K562 (cell line): ENCODE data around the gene SLC23A2. TPM values are rescaled to one million over a fixed set of nuclear protein-coding genes. Genes with fewer than 3 reads are reported as not detected.

ENCODE experiments used
- ATAC-seq: fragments of 200-7000 bp; cut with Tn5 transposase; 3 replicates; pipeline ENCODE4 v1.9.1; 2020; ENCODE audit warnings: moderate library complexity
- BruUV-seq: library from RNA; stranded (reverse); fragments of 400-500 nt; replicated peaks from 2 replicates; lab custom pipeline; 2021; lab: Mats Ljungman, UMichigan
- CTCF ChIA-PET: fragments of 300-600 bp; formaldehyde crosslinking; extraction: SDS; loops from one replicate; lab custom pipeline; 2021; ENCODE audit warnings: low intra/inter-chr PET ratio; lab: Yijun Ruan, JAX
- POLR2A ChIA-PET: fragments of 300-600, 350-650 bp; sonication (Branson Sonifier 250); formaldehyde crosslinking; extraction: SDS; loops from one replicate; lab custom pipeline; 2021; ENCODE audit warnings: antibody characterized with exemption, inconsistent platforms; lab: Yijun Ruan, JAX
- DNase-seq, 4 experiments: peaks; one replicate each; pipeline versions ENCODE4 v3.0.0 to v3.0.0-alpha.2; 2011 to 2018; ENCODE audit warnings: low spot score in 3 of 4, mixed read lengths in 3 of 4; ENCODE audit errors: extremely low read depth in 1 of 4
- FAIRE-seq: peaks from 2 replicates; lab custom pipeline; 2011; peaks lifted over from hg19 to GRCh38; lab: Jason Lieb, UNC
- H2AFZ ChIP-seq: 2 replicates; pipeline ENCODE4 v1.6.0; 2011; ENCODE audit warnings: low read depth, low read length, control low read depth, inconsistent platforms
- H3K27ac ChIP-seq: fragments of 200-600 bp; 3 replicates; pipeline ENCODE4 v1.8.0; 2011; ENCODE audit warnings: low read depth, mild to moderate bottlenecking, control low read depth, inconsistent platforms, low read length, moderate library complexity, mixed read lengths; ENCODE audit errors: extremely low read depth
- H3K27me3 ChIP-seq, 2 experiments: fragments of 300-600 bp in 1 of 2; 2 replicates in 1 of 2; 3 replicates in 1 of 2; pipeline versions ENCODE4 v1.6.0 to v1.8.0; 2011; ENCODE audit warnings: inconsistent platforms in 2 of 2, low read length in 2 of 2, mild to moderate bottlenecking in 1 of 2, mixed read lengths in 1 of 2, moderate library complexity in 1 of 2; ENCODE audit not compliant: control insufficient read depth in 2 of 2, insufficient read depth in 2 of 2
- H3K36me3 ChIP-seq: fragments of 300-600 bp; 3 replicates; pipeline ENCODE4 v1.8.0; 2011; ENCODE audit warnings: mild to moderate bottlenecking, low read length, inconsistent platforms; ENCODE audit not compliant: control insufficient read depth, insufficient read depth
- H3K4me1 ChIP-seq, 2 experiments: fragments of 200-600 bp in 1 of 2; replicated peaks in 1 of 2; 2 replicates in 1 of 2; 3 replicates in 1 of 2; pipeline versions ENCODE4 v1.5.1 to v1.8.0; 2011; ENCODE audit warnings: inconsistent platforms in 2 of 2, low read length in 2 of 2, mild to moderate bottlenecking in 1 of 2, mixed read lengths in 1 of 2, moderate library complexity in 1 of 2; ENCODE audit not compliant: control insufficient read depth in 2 of 2, insufficient read depth in 2 of 2
- H3K4me2 ChIP-seq: 2 replicates; pipeline ENCODE4 v1.6.1; 2011; ENCODE audit warnings: low read length, control low read depth, inconsistent platforms, mixed read lengths; ENCODE audit not compliant: insufficient read depth
- H3K4me3 ChIP-seq: fragments of 200-600 bp; sonication (generic), shearing (Covaris generic); 2 replicates; pipeline ENCODE4 v1.5.1; 2016; ENCODE audit warnings: control low read depth, inconsistent platforms
- H3K79me2 ChIP-seq: fragments of 200-600 bp; 3 replicates; pipeline ENCODE4 v1.8.0; 2011; ENCODE audit warnings: low read length, inconsistent platforms; ENCODE audit not compliant: control insufficient read depth, insufficient read depth
- H3K9ac ChIP-seq, 2 experiments: 2 replicates each; pipeline versions ENCODE4 v1.6.0 to v1.6.1; 2011; ENCODE audit warnings: low read depth in 2 of 2, low read length in 2 of 2, control low read depth in 1 of 2, inconsistent platforms in 1 of 2, mild to moderate bottlenecking in 1 of 2, mixed read lengths in 1 of 2; ENCODE audit not compliant: insufficient read depth in 1 of 2
- H3K9me1 ChIP-seq: one replicate; pipeline ENCODE4 v1.6.0; 2011; ENCODE audit warnings: inconsistent platforms, mild to moderate bottlenecking, low read length, moderate library complexity; ENCODE audit not compliant: control insufficient read depth, insufficient read depth
- H3K9me3 ChIP-seq: replicated peaks from 2 replicates; pipeline ENCODE4 v1.5.1; 2011; ENCODE audit warnings: low read depth, low read length, inconsistent platforms; ENCODE audit not compliant: control insufficient read depth, insufficient read depth
- H4K20me1 ChIP-seq: replicated peaks from 2 replicates; pipeline ENCODE4 v1.6.1; 2011; ENCODE audit warnings: low read length, inconsistent platforms, mixed read lengths; ENCODE audit not compliant: control insufficient read depth, insufficient read depth
- TBL1XR1 ChIP-seq, 2 experiments: IDR thresholded peaks; 2 replicates each; pipeline ENCODE4 v1.6.1; 2012; ENCODE audit warnings: improper control_type of control experiment in 2 of 2, low read length in 2 of 2, mild to moderate bottlenecking in 1 of 2
- TGIF2 ChIP-seq: sonication (generic); formaldehyde crosslinking; IDR thresholded peaks from 2 replicates; pipeline ENCODE4 v1.8.1; 2022; ENCODE audit warnings: mild to moderate bottlenecking, missing genetic modification reagents, moderate library complexity
- ZC3H4 ChIP-seq: sonication (generic); formaldehyde crosslinking; IDR thresholded peaks from 2 replicates; pipeline ENCODE4 v1.9.0; 2021; ENCODE audit warnings: missing genetic modification reagents, borderline replicate concordance
- ZNF354B ChIP-seq: fragments of 250-450 bp; sonication (Bioruptor Pico); IDR thresholded peaks from 2 replicates; pipeline ENCODE4 v1.4.0; 2020
- WGBS: fragments of 100-300 bp; shearing (Covaris generic); methylation state at CpG from one replicate; pipeline ENCODE4 v1.1.6; 2016; ENCODE audit warnings: low coverage, mixed read lengths; ENCODE audit not compliant: insufficient coverage; ENCODE audit errors: missing lambda C conversion rate; 5-methylcytosine and 5-hydroxymethylcytosine counted together
- in situ Hi-C: fragments of 300-500 bp; cut with MboI; formaldehyde crosslinking; loops from 4 replicates; pipeline ENCODE4 v1.15.0; 2018; ENCODE audit warnings: inconsistent platforms, mixed read lengths
- intact Hi-C: fragments of 100-400 bp; cut with micrococcal nuclease; formaldehyde crosslinking; loops from 2 replicates; pipeline ENCODE4 v1.14.2; 2022
- polyA plus RNA-seq, 8 experiments: library from polyadenylated mRNA; depleted of rRNA in 4 of 8; stranded (reverse) in 5 of 8; unstranded in 3 of 8; fragments of >200 nt; fragmentation: Nextera tagmentation in 2 of 8; fragmentation: Illumina TruSeq in 1 of 8; extraction: Ambion mirVana in 2 of 8; extraction: Trizol in 1 of 8; gene quantifications; 2 replicates each; pipeline versions ENCODE4 v1.2.1 to v1.2.3, GENCODE V29; 2011 to 2014; ENCODE audit warnings: inconsistent platforms in 1 of 8, missing spikeins in 1 of 8
- total RNA-seq, 7 experiments: library from RNA; depleted of rRNA in 6 of 7; stranded (reverse); fragments of >200 nt in 6 of 7; fragmentation: Illumina TruSeq in 2 of 7; extraction: Trizol in 2 of 7; gene quantifications; 2 replicates each; pipeline versions ENCODE4 v1.2.1 to v1.2.3, GENCODE V29; 2011 to 2021; ENCODE audit warnings: low replicate concordance in 1 of 7
- TF ChIP-seq, protein P1 (sequence below): fragments of 450-650 bp; IDR thresholded peaks from one replicate; pipeline ENCODE4 v1.6.1; 2018; ENCODE audit warnings: mild to moderate bottlenecking, moderate library complexity; ENCODE audit not compliant: partially characterized antibody
- TF ChIP-seq, protein P2 (sequence below): sonication (generic); formaldehyde crosslinking; IDR thresholded peaks from 2 replicates; pipeline ENCODE4 v1.8.1; 2023; ENCODE audit warnings: mild to moderate bottlenecking, missing genetic modification reagents, moderate library complexity
- TF ChIP-seq, protein P3 (sequence below): IDR thresholded peaks from 3 replicates; pipeline ENCODE4 v1.6.1; 2011; ENCODE audit warnings: borderline replicate concordance, mild to moderate bottlenecking, moderate library complexity; ENCODE audit not compliant: insufficient read length; ENCODE audit errors: extremely low read depth

SLC23A2 gene
- total and polyA plus RNA-seq, 9 of the 15 experiments (the other 6 are each of a cell fraction or from before 2014, with no cell fraction given), result 0.39 to 6.7 (median 3.2) TPM

DNA sequence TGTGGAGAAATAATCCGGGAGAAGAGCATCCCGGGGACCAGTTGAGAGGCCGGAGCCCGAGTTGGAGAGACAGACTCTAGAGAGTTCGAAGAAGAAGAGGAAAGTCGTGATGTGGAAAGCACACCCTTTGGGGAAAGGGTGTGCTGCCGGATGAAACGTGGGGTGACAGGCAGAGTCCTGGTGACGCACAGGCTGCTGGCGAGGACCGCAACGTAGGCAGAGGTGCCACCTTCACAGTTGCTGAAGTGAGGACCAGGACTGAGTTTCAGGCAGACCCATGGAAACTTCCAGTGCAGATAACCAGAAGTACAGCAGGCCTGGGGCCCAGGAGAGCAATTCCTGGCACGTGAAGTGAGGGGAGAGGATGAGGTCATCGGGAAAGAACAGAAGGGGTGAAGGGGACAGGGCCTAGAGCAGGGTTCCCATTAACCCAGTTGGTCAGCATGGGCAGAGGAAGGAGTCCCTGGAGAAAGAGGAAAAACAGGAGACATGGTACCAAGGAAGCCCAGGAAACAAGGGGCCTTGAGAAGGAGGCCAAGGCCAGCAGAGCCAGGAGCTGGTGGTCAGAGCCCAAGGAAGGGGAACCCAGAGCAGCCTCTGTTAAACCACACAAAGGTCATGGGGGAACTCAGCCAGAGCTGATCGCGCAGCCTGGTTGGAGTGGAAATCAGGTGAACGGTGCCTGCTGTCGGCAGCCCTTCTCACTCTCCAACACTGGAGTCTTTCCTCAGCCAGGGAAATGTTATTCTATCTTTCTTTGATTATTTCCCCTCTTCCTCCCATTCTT lies 195.5 kb downstream of the SLC23A2 start (continued):
- TF ChIP-seq, protein P1, sequence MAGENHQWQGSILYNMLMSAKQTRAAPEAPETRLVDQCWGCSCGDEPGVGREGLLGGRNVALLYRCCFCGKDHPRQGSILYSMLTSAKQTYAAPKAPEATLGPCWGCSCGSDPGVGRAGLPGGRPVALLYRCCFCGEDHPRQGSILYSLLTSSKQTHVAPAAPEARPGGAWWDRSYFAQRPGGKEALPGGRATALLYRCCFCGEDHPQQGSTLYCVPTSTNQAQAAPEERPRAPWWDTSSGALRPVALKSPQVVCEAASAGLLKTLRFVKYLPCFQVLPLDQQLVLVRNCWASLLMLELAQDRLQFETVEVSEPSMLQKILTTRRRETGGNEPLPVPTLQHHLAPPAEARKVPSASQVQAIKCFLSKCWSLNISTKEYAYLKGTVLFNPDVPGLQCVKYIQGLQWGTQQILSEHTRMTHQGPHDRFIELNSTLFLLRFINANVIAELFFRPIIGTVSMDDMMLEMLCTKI, result no peak
- TF ChIP-seq, protein P2, sequence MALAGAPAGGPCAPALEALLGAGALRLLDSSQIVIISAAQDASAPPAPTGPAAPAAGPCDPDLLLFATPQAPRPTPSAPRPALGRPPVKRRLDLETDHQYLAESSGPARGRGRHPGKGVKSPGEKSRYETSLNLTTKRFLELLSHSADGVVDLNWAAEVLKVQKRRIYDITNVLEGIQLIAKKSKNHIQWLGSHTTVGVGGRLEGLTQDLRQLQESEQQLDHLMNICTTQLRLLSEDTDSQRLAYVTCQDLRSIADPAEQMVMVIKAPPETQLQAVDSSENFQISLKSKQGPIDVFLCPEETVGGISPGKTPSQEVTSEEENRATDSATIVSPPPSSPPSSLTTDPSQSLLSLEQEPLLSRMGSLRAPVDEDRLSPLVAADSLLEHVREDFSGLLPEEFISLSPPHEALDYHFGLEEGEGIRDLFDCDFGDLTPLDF (CRISPR knock-in tag), result no peak

DNA sequence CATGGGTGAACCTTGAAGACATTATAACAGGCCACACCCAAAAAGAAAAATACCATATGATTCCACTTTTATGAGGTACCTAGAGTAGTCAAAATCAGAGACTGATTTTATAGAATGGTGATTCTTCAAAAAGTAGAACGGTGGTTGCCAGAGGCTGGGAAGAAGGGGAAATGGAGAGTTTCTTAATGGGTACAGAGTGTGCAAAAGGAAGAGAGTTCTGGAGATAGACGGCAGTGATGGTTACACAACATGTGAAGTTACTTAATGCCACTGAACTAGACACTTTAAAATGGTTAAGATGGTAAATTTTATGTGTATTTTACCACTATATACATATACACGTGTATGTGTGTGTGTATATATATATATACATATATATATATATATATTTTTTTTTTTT lies 198.8 kb downstream of the SLC23A2 start:
- BruUV-seq, result no TSS peak
- Histone ChIP-seq H3K4me3 (no peak overlapping the region), H3K4me1 (no peaks in the 10 kb centered on the region; a peak in 1 of 5 replicates), H3K36me3 (no peaks in the 10 kb centered on the region), H2AFZ (no peak overlapping the region), H3K9ac (no peak overlapping the region), H3K27me3 (peaks cover 5 to 41% of the 10 kb centered on the region in 2 experiments), H3K79me2 (no peaks in the 10 kb centered on the region), H4K20me1 (no peaks in the 10 kb centered on the region), H3K9me1 (no peaks in the 10 kb centered on the region), H3K27ac (no peak overlapping the region), H3K9me3 (no peaks in the 10 kb centered on the region), H3K4me2 (no peak overlapping the region)
- POLR2A ChIA-PET, result no interaction called here
- in situ Hi-C loops (no loop called here), intact Hi-C loops (no loop called here)
- no peak for DNase-seq
- no peak for ATAC-seq
- no peak for FAIRE-seq
- CTCF ChIA-PET, result no interaction called here
- WGBS, result 2% methylated on average over 3 of the region's 3 CpGs
- TF ChIP-seq TBL1XR1 (IDR thresholded peaks at IDR 0.05; ENCODE audit: low read length in 2 of 2), result no peak
- no peak for TF ChIP-seq ZNF354B (CRISPR knock-in tag)
- TF ChIP-seq, protein P3, sequence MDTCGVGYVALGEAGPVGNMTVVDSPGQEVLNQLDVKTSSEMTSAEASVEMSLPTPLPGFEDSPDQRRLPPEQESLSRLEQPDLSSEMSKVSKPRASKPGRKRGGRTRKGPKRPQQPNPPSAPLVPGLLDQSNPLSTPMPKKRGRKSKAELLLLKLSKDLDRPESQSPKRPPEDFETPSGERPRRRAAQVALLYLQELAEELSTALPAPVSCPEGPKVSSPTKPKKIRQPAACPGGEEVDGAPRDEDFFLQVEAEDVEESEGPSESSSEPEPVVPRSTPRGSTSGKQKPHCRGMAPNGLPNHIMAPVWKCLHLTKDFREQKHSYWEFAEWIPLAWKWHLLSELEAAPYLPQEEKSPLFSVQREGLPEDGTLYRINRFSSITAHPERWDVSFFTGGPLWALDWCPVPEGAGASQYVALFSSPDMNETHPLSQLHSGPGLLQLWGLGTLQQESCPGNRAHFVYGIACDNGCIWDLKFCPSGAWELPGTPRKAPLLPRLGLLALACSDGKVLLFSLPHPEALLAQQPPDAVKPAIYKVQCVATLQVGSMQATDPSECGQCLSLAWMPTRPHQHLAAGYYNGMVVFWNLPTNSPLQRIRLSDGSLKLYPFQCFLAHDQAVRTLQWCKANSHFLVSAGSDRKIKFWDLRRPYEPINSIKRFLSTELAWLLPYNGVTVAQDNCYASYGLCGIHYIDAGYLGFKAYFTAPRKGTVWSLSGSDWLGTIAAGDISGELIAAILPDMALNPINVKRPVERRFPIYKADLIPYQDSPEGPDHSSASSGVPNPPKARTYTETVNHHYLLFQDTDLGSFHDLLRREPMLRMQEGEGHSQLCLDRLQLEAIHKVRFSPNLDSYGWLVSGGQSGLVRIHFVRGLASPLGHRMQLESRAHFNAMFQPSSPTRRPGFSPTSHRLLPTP, result no peak
- TF ChIP-seq ZC3H4 (CRISPR knock-in tag), result no peak
- TF ChIP-seq TGIF2 (CRISPR knock-in tag), result no peak
